Uterus (tissue), 4 donors: ENCODE data around the gene NOS1AP. TPM values are rescaled to one million over a fixed set of nuclear protein-coding genes. Genes with fewer than 3 reads are reported as not detected.
A peak's percentile ranks its signal among the peaks of the same experiment; 100 is the strongest.

Experiments used
- DNase-seq, 2 donors: peaks; one replicate each; pipeline ENCODE4 v3.0.0-alpha.2; 2019 to 2020
- H3K27ac ChIP-seq, 2 donors: fragments of 200-600 bp; sonication (generic); 1 replicate in 1 of 2; 2 replicates in 1 of 2; pipeline ENCODE4 v1.5.1; 2016 to 2018
- H3K27me3 ChIP-seq, 2 donors: fragments of 200-600 bp; sonication (generic); one replicate each; pipeline ENCODE4 v1.5.1; 2018 to 2019; ENCODE audit warnings: control low read depth in 1 of 2
- H3K36me3 ChIP-seq, 2 donors: fragments of 200-600 bp; sonication (generic); one replicate each; pipeline ENCODE4 v1.5.1; 2019; ENCODE audit warnings: control low read depth in 1 of 2
- H3K4me1 ChIP-seq, 2 donors: fragments of 200-600 bp; sonication (generic); one replicate each; pipeline ENCODE4 v1.5.1; 2018 to 2019; ENCODE audit warnings: control low read depth in 1 of 2
- H3K4me3 ChIP-seq, 2 donors: fragments of 200-600 bp; sonication (generic); 1 replicate in 1 of 2; 2 replicates in 1 of 2; pipeline ENCODE4 v1.5.1; 2018 to 2019; ENCODE audit warnings: mild to moderate bottlenecking in 1 of 2
- H3K9me3 ChIP-seq, 2 donors: fragments of 200-600 bp; sonication (generic); one replicate each; pipeline ENCODE4 v1.5.1; 2019; ENCODE audit warnings: control low read depth in 1 of 2
- POLR2A ChIP-seq, 2 donors: fragments of 450-650 bp; IDR thresholded peaks; one replicate each; pipeline ENCODE4 v1.6.1; 2016; ENCODE audit warnings: antibody characterized with exemption in 2 of 2, mild to moderate bottlenecking in 1 of 2, moderate library complexity in 1 of 2
- intact Hi-C: fragments of 100-400 bp; cut with DNase I; formaldehyde crosslinking; loops from one replicate; pipeline ENCODE4 v1.15.1; 2023; ENCODE audit warnings: low total_unique reads
- total RNA-seq, 4 donors: library from RNA; depleted of rRNA in 3 of 4; stranded (reverse); fragments of >200 nt in 3 of 4; gene quantifications; one replicate each; pipeline versions ENCODE4 v1.1.0 to v1.2.4, GENCODE V29; 2014 to 2023
- TF ChIP-seq, protein P1 (sequence below), 4 experiments: fragments of 200-600 bp in 2 of 4; fragments of 450-650 bp in 2 of 4; sonication (generic) in 2 of 4; IDR thresholded peaks; one replicate each; pipeline ENCODE4 v1.5.1; 2016 to 2019; ENCODE audit warnings: antibody characterized with exemption in 4 of 4, mild to moderate bottlenecking in 2 of 4, moderate library complexity in 1 of 4
- donor health status: DM: yes; HTN: yes; CAD: no.

NOS1AP gene
- total RNA-seq, 4 donors from 2014 or later = under 0.01 to 5.3 (median 1.9) TPM; not detected in 1

DNA sequence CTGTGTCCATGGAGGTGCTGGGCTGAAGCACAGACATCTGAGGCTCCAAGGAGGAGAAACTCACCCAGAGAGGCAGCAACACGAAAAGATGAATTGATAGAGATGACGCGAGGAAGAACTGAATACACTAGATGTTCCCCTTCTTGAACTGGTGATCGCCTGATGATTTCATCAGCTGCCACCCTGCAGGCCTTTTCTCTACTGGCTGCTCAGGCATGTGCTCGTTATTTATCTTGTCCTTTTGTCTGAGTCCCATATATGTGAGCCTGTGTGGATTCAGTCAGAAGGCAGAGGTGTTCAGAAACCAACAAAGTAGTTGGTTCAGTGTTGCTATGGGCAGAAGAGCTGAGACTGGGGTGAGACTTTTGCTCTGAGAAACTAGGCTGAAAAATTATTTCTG lies 202.9 kb downstream of the NOS1AP start:
- intact Hi-C loops = no loop called here
- no peak overlapping the region for H3K27ac ChIP-seq

DNA sequence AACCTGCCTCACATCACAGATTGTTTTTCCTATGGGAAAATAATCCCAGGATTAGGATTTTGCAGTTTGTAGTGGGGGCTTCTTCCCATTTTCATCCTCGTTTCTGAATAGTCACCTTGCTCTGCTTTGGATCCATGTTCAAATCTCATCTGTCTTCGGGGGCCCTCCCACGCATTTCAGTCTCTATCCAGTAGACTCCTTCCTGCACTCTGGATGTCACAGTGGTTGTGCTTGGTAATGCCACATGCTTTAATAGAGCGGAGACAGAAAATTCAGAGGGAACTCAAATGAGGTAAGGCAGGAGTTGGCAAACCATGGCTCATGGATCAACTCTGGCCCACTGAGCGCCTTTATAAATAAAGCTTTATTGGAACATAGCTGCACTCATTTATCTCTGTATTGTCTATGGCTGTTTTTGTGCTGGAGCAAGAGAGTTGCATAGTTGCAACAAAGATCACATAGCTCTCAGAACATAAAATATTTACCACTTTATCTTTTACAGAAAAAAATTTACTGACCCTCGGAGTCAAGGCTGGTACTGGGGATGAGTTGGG lies 206.2 kb downstream of the NOS1AP start:
- intact Hi-C loops = no loop called here
- H3K36me3 ChIP-seq = no peaks in the 10 kb centered on the region
- TF ChIP-seq, protein P1, sequence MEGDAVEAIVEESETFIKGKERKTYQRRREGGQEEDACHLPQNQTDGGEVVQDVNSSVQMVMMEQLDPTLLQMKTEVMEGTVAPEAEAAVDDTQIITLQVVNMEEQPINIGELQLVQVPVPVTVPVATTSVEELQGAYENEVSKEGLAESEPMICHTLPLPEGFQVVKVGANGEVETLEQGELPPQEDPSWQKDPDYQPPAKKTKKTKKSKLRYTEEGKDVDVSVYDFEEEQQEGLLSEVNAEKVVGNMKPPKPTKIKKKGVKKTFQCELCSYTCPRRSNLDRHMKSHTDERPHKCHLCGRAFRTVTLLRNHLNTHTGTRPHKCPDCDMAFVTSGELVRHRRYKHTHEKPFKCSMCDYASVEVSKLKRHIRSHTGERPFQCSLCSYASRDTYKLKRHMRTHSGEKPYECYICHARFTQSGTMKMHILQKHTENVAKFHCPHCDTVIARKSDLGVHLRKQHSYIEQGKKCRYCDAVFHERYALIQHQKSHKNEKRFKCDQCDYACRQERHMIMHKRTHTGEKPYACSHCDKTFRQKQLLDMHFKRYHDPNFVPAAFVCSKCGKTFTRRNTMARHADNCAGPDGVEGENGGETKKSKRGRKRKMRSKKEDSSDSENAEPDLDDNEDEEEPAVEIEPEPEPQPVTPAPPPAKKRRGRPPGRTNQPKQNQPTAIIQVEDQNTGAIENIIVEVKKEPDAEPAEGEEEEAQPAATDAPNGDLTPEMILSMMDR (IDR thresholded peaks at IDR 0.05) = no peak
- TF ChIP-seq POLR2A (IDR thresholded peaks at IDR 0.05) = no peak

More for the DNA sequence above, 202.9 kb downstream of the NOS1AP start:
- no peaks in the 10 kb centered on the region for H3K27me3 ChIP-seq
- no peak for DNase-seq
- TF ChIP-seq POLR2A (IDR thresholded peaks at IDR 0.05) = no peak
- TF ChIP-seq, protein P1 (IDR thresholded peaks at IDR 0.05) = no peak
- no peaks in the 10 kb centered on the region for H3K36me3 ChIP-seq
- H3K4me3 ChIP-seq = no peak overlapping the region
- no peaks in the 10 kb centered on the region for H3K4me1 ChIP-seq
- no peaks in the 10 kb centered on the region for H3K9me3 ChIP-seq

DNA sequence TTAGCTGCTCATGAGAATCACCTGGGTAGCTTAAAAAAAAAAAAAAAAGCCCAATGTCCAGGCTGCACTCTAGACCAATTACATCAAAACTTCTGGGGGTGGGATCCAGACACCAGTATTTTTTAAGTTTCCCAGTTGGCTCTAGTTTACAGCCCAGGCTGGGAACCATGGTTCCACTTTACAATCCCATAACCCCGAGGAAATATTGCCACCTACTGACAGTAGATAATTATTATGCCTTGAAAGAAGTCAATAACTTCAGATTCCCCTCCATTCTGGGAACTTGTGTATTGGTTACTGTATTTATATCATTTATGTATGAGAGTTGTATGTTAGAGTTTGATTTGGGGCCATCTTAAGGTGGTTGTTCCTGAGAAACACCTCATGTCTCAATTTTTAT lies 207.0 kb downstream of the NOS1AP start:
- Histone ChIP-seq H3K4me1 (no peaks in the 10 kb centered on the region), H3K27me3 (no peaks in the 10 kb centered on the region), H3K9me3 (no peaks in the 10 kb centered on the region), H3K4me3 (no peak overlapping the region), H3K27ac (no peak overlapping the region), H3K36me3 (no peaks in the 10 kb centered on the region)
- no peak for DNase-seq
- intact Hi-C loops = no loop called here
- TF ChIP-seq, protein P1 (IDR thresholded peaks at IDR 0.05) = peak in 3 of 4 experiments; percentile 7 to 30 (median 21)
- no peak for TF ChIP-seq POLR2A (IDR thresholded peaks at IDR 0.05)

More for the DNA sequence above, 206.2 kb downstream of the NOS1AP start:
- Histone ChIP-seq H3K4me3 (no peak overlapping the region), H3K27me3 (no peaks in the 10 kb centered on the region), H3K9me3 (no peaks in the 10 kb centered on the region), H3K27ac (no peak overlapping the region), H3K4me1 (no peaks in the 10 kb centered on the region)
- no peak for DNase-seq

DNA sequence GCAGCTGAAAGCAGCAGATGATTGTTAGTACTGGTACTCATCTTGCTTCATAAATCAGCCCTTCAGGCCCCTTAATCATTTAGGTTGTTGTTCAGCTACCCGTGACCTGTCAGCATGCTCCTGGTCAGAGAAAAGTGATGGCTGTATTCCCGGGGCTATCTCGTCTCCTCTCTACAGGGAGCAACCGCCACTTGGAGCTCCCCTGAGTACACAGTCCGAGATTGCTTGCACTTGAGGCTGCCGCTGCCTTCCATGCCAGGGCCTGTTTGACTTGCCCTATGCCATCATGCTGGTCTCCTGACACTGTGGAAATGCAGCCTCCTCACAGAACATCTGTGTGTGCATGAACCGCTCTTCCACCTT lies 209.6 kb downstream of the NOS1AP start:
- DNase-seq = peak in 1 of 2 donors; percentile 29
- Histone ChIP-seq H3K27ac (no peak overlapping the region), H3K27me3 (no peaks in the 10 kb centered on the region), H3K36me3 (no peaks in the 10 kb centered on the region), H3K4me3 (no peak overlapping the region), H3K9me3 (no peaks in the 10 kb centered on the region), H3K4me1 (no peaks in the 10 kb centered on the region)
- TF ChIP-seq, protein P1 (IDR thresholded peaks at IDR 0.05) = no peak
- no peak for TF ChIP-seq POLR2A (IDR thresholded peaks at IDR 0.05)
- intact Hi-C loops = no loop called here

DNA sequence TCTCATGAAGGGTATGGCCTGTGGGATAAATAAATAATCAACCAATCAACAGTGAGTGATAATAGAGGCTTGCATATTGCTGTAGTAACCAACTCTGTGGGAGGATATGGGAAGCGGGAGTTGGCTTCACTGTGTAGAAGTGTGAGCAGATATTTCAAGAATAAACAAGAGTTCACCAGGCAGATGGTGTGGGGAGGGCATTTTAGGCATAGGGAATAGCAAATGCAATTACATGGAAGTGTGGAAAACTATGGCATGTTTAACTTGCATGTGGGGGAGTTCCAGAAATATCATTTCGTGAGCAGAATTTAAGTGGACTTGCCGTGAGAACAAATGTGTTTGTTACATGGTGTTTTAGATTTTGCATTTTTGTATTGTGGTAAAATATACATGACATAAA lies 211.9 kb downstream of the NOS1AP start:
- Histone ChIP-seq H3K27ac (no peak overlapping the region), H3K4me1 (peaks cover 0 to 6% of the 10 kb centered on the region in 2 donors), H3K36me3 (no peaks in the 10 kb centered on the region), H3K4me3 (no peak overlapping the region), H3K27me3 (no peaks in the 10 kb centered on the region), H3K9me3 (no peaks in the 10 kb centered on the region)
- TF ChIP-seq, protein P1 (IDR thresholded peaks at IDR 0.05) = no peak
- TF ChIP-seq POLR2A (IDR thresholded peaks at IDR 0.05) = no peak
- intact Hi-C loops = no loop called here
- no peak for DNase-seq
